Measurements from ENCODE around the gene LYRM7. TPM values are rescaled to one million over a fixed set of nuclear protein-coding genes. Genes with fewer than 3 reads are reported as not detected.

Gene LYRM7
- total and polyA plus RNA-seq, 10 of the 15 experiments (the other 5 are each of a cell fraction or from before 2014, with no cell fraction given) = 9.2 to 68.8 (median 20.2) TPM

GRCh38 chr5:131186561-131187256, 16.0 kb downstream of the LYRM7 start:
- ATAC-seq = no peak
- Histone ChIP-seq H3K4me2 (ENCODE audit: control insufficient read depth, insufficient read depth) (no peak overlapping the region), H3K9ac (ENCODE audit: control insufficient read depth, insufficient read depth, low read length) (no peak overlapping the region), H3K4me3 (no peak overlapping the region), H3K27me3 (replicated peaks in 1 of 2; ENCODE audit: control insufficient read depth in 2 of 2, insufficient read depth in 2 of 2, low read length in 1 of 2) (no peaks in the 10 kb centered on the region), H3K36me3 (ENCODE audit: control insufficient read depth in 2 of 2, insufficient read depth in 2 of 2, low read length in 1 of 2) (no peaks in the 10 kb centered on the region), H3K79me2 (ENCODE audit: control insufficient read depth, insufficient read depth, low read length) (no peaks in the 10 kb centered on the region), H3K27ac (ENCODE audit: control insufficient read depth, insufficient read depth) (no peak overlapping the region), H3K9me3 (replicated peaks; ENCODE audit: control insufficient read depth, insufficient read depth, low read length) (no peaks in the 10 kb centered on the region), H2AFZ (ENCODE audit: control insufficient read depth, low read depth, low read length) (no peak overlapping the region), H3K4me1 (ENCODE audit: control insufficient read depth, insufficient read depth, low read length) (no peaks in the 10 kb centered on the region), H4K20me1 (ENCODE audit: control insufficient read depth, insufficient read depth) (no peaks in the 10 kb centered on the region)
- SMC1A ChIA-PET (ENCODE audit: uncharacterized antibody, unreplicated experiment) = interaction anchor here (1.9 kb wide), 1 partner anchor 25 kb away, joined by 4 read pairs; no protein-coding TSS in a partner anchor
- CTCF ChIA-PET = no interaction called here
- TF ChIP-seq, protein P1, sequence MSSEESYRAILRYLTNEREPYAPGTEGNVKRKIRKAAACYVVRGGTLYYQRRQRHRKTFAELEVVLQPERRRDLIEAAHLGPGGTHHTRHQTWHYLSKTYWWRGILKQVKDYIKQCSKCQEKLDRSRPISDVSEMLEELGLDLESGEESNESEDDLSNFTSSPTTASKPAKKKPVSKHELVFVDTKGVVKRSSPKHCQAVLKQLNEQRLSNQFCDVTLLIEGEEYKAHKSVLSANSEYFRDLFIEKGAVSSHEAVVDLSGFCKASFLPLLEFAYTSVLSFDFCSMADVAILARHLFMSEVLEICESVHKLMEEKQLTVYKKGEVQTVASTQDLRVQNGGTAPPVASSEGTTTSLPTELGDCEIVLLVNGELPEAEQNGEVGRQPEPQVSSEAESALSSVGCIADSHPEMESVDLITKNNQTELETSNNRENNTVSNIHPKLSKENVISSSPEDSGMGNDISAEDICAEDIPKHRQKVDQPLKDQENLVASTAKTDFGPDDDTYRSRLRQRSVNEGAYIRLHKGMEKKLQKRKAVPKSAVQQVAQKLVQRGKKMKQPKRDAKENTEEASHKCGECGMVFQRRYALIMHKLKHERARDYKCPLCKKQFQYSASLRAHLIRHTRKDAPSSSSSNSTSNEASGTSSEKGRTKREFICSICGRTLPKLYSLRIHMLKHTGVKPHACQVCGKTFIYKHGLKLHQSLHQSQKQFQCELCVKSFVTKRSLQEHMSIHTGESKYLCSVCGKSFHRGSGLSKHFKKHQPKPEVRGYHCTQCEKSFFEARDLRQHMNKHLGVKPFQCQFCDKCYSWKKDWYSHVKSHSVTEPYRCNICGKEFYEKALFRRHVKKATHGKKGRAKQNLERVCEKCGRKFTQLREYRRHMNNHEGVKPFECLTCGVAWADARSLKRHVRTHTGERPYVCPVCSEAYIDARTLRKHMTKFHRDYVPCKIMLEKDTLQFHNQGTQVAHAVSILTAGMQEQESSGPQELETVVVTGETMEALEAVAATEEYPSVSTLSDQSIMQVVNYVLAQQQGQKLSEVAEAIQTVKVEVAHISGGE (CRISPR knock-in tag; IDR thresholded peaks at IDR 0.05) = no peak
- TF ChIP-seq FOS (IDR thresholded peaks at IDR 0.05; ENCODE audit: borderline replicate concordance, extremely low read depth, insufficient read length) (no peak), STAT1 (conservative IDR thresholded peaks at IDR 0.05) (no peak), ZNF622 (IDR thresholded peaks at IDR 0.05) (no peak), TCF7 (IDR thresholded peaks at IDR 0.05; ENCODE audit: borderline replicate concordance) (no peak), SP1 (IDR thresholded peaks at IDR 0.05; ENCODE audit: low read depth, low read length) (no peak), RCOR1 (conservative IDR thresholded peaks at IDR 0.05; ENCODE audit: low read depth, low read length) (no peak), TCF3 (IDR thresholded peaks at IDR 0.05; ENCODE audit: borderline replicate concordance, insufficient read depth, low read depth, low read length) (no peak), EGR1 (IDR thresholded peaks at IDR 0.05; ENCODE audit: borderline replicate concordance in 1 of 2, low read depth in 2 of 2, low read length in 2 of 2) (no peak), KAT2A (conservative IDR thresholded peaks at IDR 0.05; ENCODE audit: control insufficient read depth, low read depth, low read length) (no peak), SMAD1 (IDR thresholded peaks at IDR 0.05; ENCODE audit: low read depth, partially characterized antibody) (no peak)
- RAD21 ChIA-PET (ENCODE audit: unreplicated experiment) = no interaction called here
- intact Hi-C loops (cut with micrococcal nuclease; ENCODE audit: unreplicated experiment) (no loop called here), in situ Hi-C loops (cut with MboI) (no loop called here)
- DNase-seq (ENCODE audit: low read depth, low spot score) = no peak
- no TSS peak for BruUV-seq (replicated peaks)
- POLR2A ChIA-PET = no interaction called here
- FAIRE-seq = no peak
- 84% methylated on average over 3 of the region's 3 CpGs for WGBS (ENCODE audit: insufficient coverage, insufficient replicate concordance, low lambda C conversion rate, missing lambda C conversion rate)
